Ovary (tissue), 9 donors: ENCODE data around the gene TXNDC12. TPM values are rescaled to one million over a fixed set of nuclear protein-coding genes. Genes with fewer than 3 reads are reported as not detected.
"Not testable (repeated sequence)": the region's sequence is repeated elsewhere in the genome, so short reads cannot be mapped to it uniquely, and the experiment has no call there.

ENCODE experiments used
- DNase-seq, 5 donors: peaks; one replicate each; pipeline ENCODE4 v3.0.0-alpha.2; 2019 to 2020
- H3K27ac ChIP-seq, 2 donors: fragments of 200-600 bp; one replicate each; pipeline versions ENCODE4 v1.5.1 to v1.8.0; 2019 to 2022
- H3K27me3 ChIP-seq: fragments of 200-600 bp; one replicate; pipeline ENCODE4 v1.8.0; 2022
- H3K36me3 ChIP-seq: fragments of 200-600 bp; sonication (generic); one replicate; pipeline ENCODE4 v1.5.1; 2019
- H3K4me1 ChIP-seq: one replicate; pipeline ENCODE4 v1.8.1; 2013; ENCODE audit warnings: mild to moderate bottlenecking, moderate library complexity; ENCODE audit not compliant: insufficient read depth
- H3K4me3 ChIP-seq: fragments of 200-600 bp; sonication (generic); one replicate; pipeline ENCODE4 v1.5.1; 2017
- H3K9me3 ChIP-seq, 2 donors: fragments of 200-600 bp in 1 of 2; sonication (generic) in 1 of 2; one replicate each; pipeline versions ENCODE4 v1.5.1 to v1.8.1; 2013 to 2019; ENCODE audit warnings: mild to moderate bottlenecking in 1 of 2, moderate library complexity in 1 of 2
- CTCF ChIP-seq, 3 donors: fragments of 450-650 bp in 2 of 3; fragments of 200-600 bp in 1 of 3; IDR thresholded peaks; one replicate each; pipeline versions ENCODE4 v1.5.1 to v1.8.0; 2016 to 2022; ENCODE audit warnings: antibody characterized with exemption in 3 of 3, mild to moderate bottlenecking in 1 of 3
- EP300 ChIP-seq: sonication (generic); formaldehyde crosslinking; IDR thresholded peaks from one replicate; pipeline ENCODE4 v1.6.1; 2017; ENCODE audit warnings: antibody characterized with exemption
- POLR2A ChIP-seq: fragments of 450-650 bp; IDR thresholded peaks from one replicate; pipeline ENCODE4 v1.6.1; 2017; ENCODE audit warnings: antibody characterized with exemption, mild to moderate bottlenecking, moderate library complexity
- WGBS, 3 donors: extraction: QIAGEN DNeasy Blood & Tissue Kit in 1 of 3; methylation state at CpG; one replicate each; pipeline versions ENCODE4 v1.1.5 to v1.1.7; 2013 to 2017; 5-methylcytosine and 5-hydroxymethylcytosine counted together
- intact Hi-C, 4 donors: fragments of 100-400 bp; cut with DNase I; formaldehyde crosslinking; loops; one replicate each; pipeline versions ENCODE4 v1.11.0 to v1.15.1; 2022 to 2023
- polyA plus RNA-seq, 2 donors: library from polyadenylated mRNA; stranded (reverse); fragments of 200-250 nt in 1 of 2; fragments of 350-450 nt in 1 of 2; fragmentation: Illumina TruSeq in 1 of 2; extraction: RNeasy Lipid Tissue Mini Kit (QIAGEN cat#74804) in 1 of 2; gene quantifications; one replicate each; pipeline ENCODE4 v1.2.3, GENCODE V29; 2013 to 2014
- total RNA-seq, 7 donors: library from RNA; depleted of rRNA in 2 of 7; stranded (reverse); fragments of >200 nt in 2 of 7; fragmentation: NEBNext Ultra II Directional in 3 of 7; extraction: Animal tissue kit (Norgen Biotek cat#: 25700) in 3 of 7; gene quantifications; one replicate each; pipeline versions ENCODE4 v1.1.0 to v1.2.4, GENCODE V29; 2016 to 2023
- donor health status: DM: no; HTN: no; CAD: no; lungs with moderate emphysema.
- donor health status: DM: no; HTN: no; CAD: no.
- donor health status: Bipolar disorder and iron deficiency.
- donor health status: DM: yes; HTN: yes; CAD: no.
- donor health status: DM: no; HTN: no; CAD: no.
- donor health status: DM: yes; HTN: yes; CAD: no.

The TXNDC12 gene
- total and polyA plus RNA-seq, 9 donors, result 27.3 to 52.8 (median 37.5) TPM

- no peak for DNase-seq
- H3K4me1 ChIP-seq, result peaks cover 7% of the 10 kb centered on the region
- no peaks in the 10 kb centered on the region for H3K9me3 ChIP-seq
- WGBS, 3 donors, result 1 to 2% (median 2%) methylated on average over 13 of the region's 13 CpGs
- intact Hi-C loops, result no loop called here
- TF ChIP-seq EP300 (no peak), CTCF (IDR thresholded peaks at IDR 0.05) (no peak), POLR2A (no peak)
- H3K27me3 ChIP-seq, result no peaks in the 10 kb centered on the region
- H3K27ac ChIP-seq, result peak overlapping the region in 1 of 2 donors; percentile 83
- H3K36me3 ChIP-seq, result no peaks in the 10 kb centered on the region
- peak overlapping the region; percentile 94 for H3K4me3 ChIP-seq
These were observed 410 bp downstream of the TXNDC12 start for GRCh38 chr1:52054496-52055065.

GRCh38 chr1:52053862-52054261 lies 1.1 kb downstream of the TXNDC12 start:
- Histone ChIP-seq H3K4me3 (no peak overlapping the region), H3K27me3 (no peaks in the 10 kb centered on the region), H3K4me1 (peaks cover 7% of the 10 kb centered on the region), H3K36me3 (no peaks in the 10 kb centered on the region), H3K9me3 (no peaks in the 10 kb centered on the region), H3K27ac (no peak overlapping the region)
- DNase-seq, result no peak
- 83 to 86% (median 84%) methylated on average over 1 of the region's 1 CpG for WGBS, 3 donors
- intact Hi-C loops, result no loop called here
- TF ChIP-seq CTCF (IDR thresholded peaks at IDR 0.05) (no peak), EP300 (no peak)

GRCh38 chr1:52049337-52049736 lies 5.7 kb downstream of the TXNDC12 start:
- not testable (repeated sequence) for H3K9me3 ChIP-seq, DNase-seq, H3K4me3 ChIP-seq

GRCh38 chr1:52045666-52046195 lies 9.3 kb downstream of the TXNDC12 start:
- H3K27ac ChIP-seq, H3K4me3 ChIP-seq, DNase-seq, intact Hi-C loops, H3K36me3 ChIP-seq, H3K9me3 ChIP-seq, H3K27me3 ChIP-seq, H3K4me1 ChIP-seq: not testable (repeated sequence)
- WGBS, 3 donors, result 94 to 98% (median 94%) methylated on average over 4 of the region's 4 CpGs

More at GRCh38 chr1:52049337-52049736, 5.7 kb downstream of the TXNDC12 start:
- H3K27me3 ChIP-seq, H3K36me3 ChIP-seq, H3K4me1 ChIP-seq, intact Hi-C loops, H3K27ac ChIP-seq: not testable (repeated sequence)
- 96 to 98% (median 97%) methylated on average over 4 of the region's 4 CpGs for WGBS, 3 donors

GRCh38 chr1:52045236-52045635 lies 9.8 kb downstream of the TXNDC12 start:
- no peak for DNase-seq
- Histone ChIP-seq H3K27me3 (no peaks in the 10 kb centered on the region), H3K27ac (no peak overlapping the region), H3K36me3 (no peaks in the 10 kb centered on the region), H3K4me3 (no peak overlapping the region), H3K9me3 (no peaks in the 10 kb centered on the region), H3K4me1 (no peaks in the 10 kb centered on the region)
- WGBS, 3 donors, result 90 to 96% (median 94%) methylated on average over 2 of the region's 2 CpGs
- intact Hi-C loops, result no loop called here
- TF ChIP-seq CTCF (IDR thresholded peaks at IDR 0.05) (no peak), EP300 (no peak), POLR2A (no peak)
